H9 (cell line): ENCODE data around the gene ASIC1. TPM values are rescaled to one million over a fixed set of nuclear protein-coding genes. Genes with fewer than 3 reads are reported as not detected.

Source experiments
- DNase-seq: peaks from one replicate; pipeline ENCODE4 v3.0.0-alpha.2; 2017
- H2AFZ ChIP-seq: one replicate; pipeline ENCODE4 v1.6.1; 2013; ENCODE audit warnings: mild to moderate bottlenecking, low read length, control low read depth, moderate library complexity
- H2AK5ac ChIP-seq: 2 replicates; pipeline ENCODE4 v1.6.1; 2013; ENCODE audit warnings: low read length, control low read depth, mixed read lengths; ENCODE audit not compliant: insufficient read length
- H2BK120ac ChIP-seq: one replicate; pipeline ENCODE4 v1.6.1; 2013; ENCODE audit warnings: low read depth, mild to moderate bottlenecking, low read length, control low read depth, inconsistent platforms; ENCODE audit not compliant: poor library complexity, severe bottlenecking
- H2BK12ac ChIP-seq: 2 replicates; pipeline ENCODE4 v1.6.1; 2013; ENCODE audit warnings: low read length, control low read depth, mixed read lengths, low read depth; ENCODE audit not compliant: insufficient read length
- H2BK15ac ChIP-seq: 2 replicates; pipeline ENCODE4 v1.6.1; 2013; ENCODE audit warnings: low read depth, low read length, control low read depth
- H2BK20ac ChIP-seq: one replicate; pipeline ENCODE4 v1.6.1; 2013; ENCODE audit warnings: low read depth, mild to moderate bottlenecking, low read length, control low read depth, inconsistent platforms; ENCODE audit not compliant: poor library complexity, severe bottlenecking
- H2BK5ac ChIP-seq: 2 replicates; pipeline ENCODE4 v1.6.1; 2013; ENCODE audit warnings: low read length, control low read depth, mixed read lengths; ENCODE audit not compliant: insufficient read length
- H3K14ac ChIP-seq: 2 replicates; pipeline ENCODE4 v1.6.1; 2013; ENCODE audit warnings: low read length, control low read depth; ENCODE audit not compliant: insufficient read depth
- H3K18ac ChIP-seq: 2 replicates; pipeline ENCODE4 v1.6.1; 2013; ENCODE audit warnings: low read depth, mild to moderate bottlenecking, mixed read lengths, low read length, control low read depth; ENCODE audit not compliant: insufficient read length
- H3K23ac ChIP-seq: 2 replicates; pipeline ENCODE4 v1.6.1; 2013; ENCODE audit warnings: low read length, control low read depth, mixed read lengths, low read depth; ENCODE audit not compliant: insufficient read length
- H3K23me2 ChIP-seq: 2 replicates; pipeline ENCODE4 v1.6.1; 2013; ENCODE audit warnings: low read depth, mild to moderate bottlenecking, mixed read lengths, low read length, control low read depth; ENCODE audit not compliant: insufficient read length, poor library complexity, severe bottlenecking
- H3K27ac ChIP-seq: 2 replicates; pipeline ENCODE4 v1.5.1; 2013; ENCODE audit warnings: low read length, control low read depth, mixed read lengths, low read depth; ENCODE audit not compliant: insufficient read length
- H3K27me3 ChIP-seq: 2 replicates; pipeline ENCODE4 v1.6.1; 2013; ENCODE audit warnings: low read length, control low read depth, inconsistent platforms; ENCODE audit not compliant: insufficient read depth
- H3K4ac ChIP-seq: 2 replicates; pipeline ENCODE4 v1.6.1; 2013; ENCODE audit warnings: low read depth, mild to moderate bottlenecking, control low read depth, inconsistent platforms, low read length, moderate library complexity
- H3K4me1 ChIP-seq: 2 replicates; pipeline ENCODE4 v1.6.1; 2013; ENCODE audit warnings: low read length, control low read depth, inconsistent platforms; ENCODE audit not compliant: insufficient read depth
- H3K4me2 ChIP-seq: 2 replicates; pipeline ENCODE4 v1.6.1; 2013; ENCODE audit warnings: low read length, control low read depth, mixed read lengths; ENCODE audit not compliant: insufficient read length, insufficient read depth
- H3K56ac ChIP-seq: 2 replicates; pipeline ENCODE4 v1.6.1; 2013; ENCODE audit warnings: low read depth, mild to moderate bottlenecking, mixed read lengths, low read length, control low read depth; ENCODE audit not compliant: insufficient read length
- H3K79me1 ChIP-seq: 2 replicates; pipeline ENCODE4 v1.6.1; 2013; ENCODE audit warnings: low read depth, mild to moderate bottlenecking, moderate library complexity, low read length, control low read depth, inconsistent platforms; ENCODE audit not compliant: insufficient read depth, poor library complexity, severe bottlenecking
- H3K79me2 ChIP-seq: 2 replicates; pipeline ENCODE4 v1.6.1; 2013; ENCODE audit warnings: low read length, control low read depth, inconsistent platforms; ENCODE audit not compliant: insufficient read depth
- H3K9ac ChIP-seq: 2 replicates; pipeline ENCODE4 v1.6.1; 2013; ENCODE audit warnings: low read length, control low read depth, mixed read lengths; ENCODE audit not compliant: insufficient read length; ENCODE audit errors: extremely low read depth
- H3K9me3 ChIP-seq: one replicate; pipeline ENCODE4 v1.6.1; 2013; ENCODE audit warnings: low read depth, low read length, inconsistent platforms; ENCODE audit not compliant: control insufficient read depth
- H3T11ph ChIP-seq: one replicate; pipeline ENCODE4 v1.6.1; 2013; ENCODE audit warnings: mild to moderate bottlenecking, low read length, control low read depth, inconsistent platforms
- H4K20me1 ChIP-seq: one replicate; pipeline ENCODE4 v1.6.1; 2013; ENCODE audit not compliant: control insufficient read depth, insufficient read length, insufficient read depth
- H4K5ac ChIP-seq: 2 replicates; pipeline ENCODE4 v1.6.1; 2013; ENCODE audit warnings: low read depth, mild to moderate bottlenecking, mixed read lengths, low read length, control low read depth; ENCODE audit not compliant: insufficient read length
- H4K8ac ChIP-seq: replicated peaks from 2 replicates; pipeline ENCODE4 v1.6.1; 2013; ENCODE audit warnings: low read length, control low read depth, mixed read lengths, low read depth; ENCODE audit not compliant: insufficient read length
- H4K91ac ChIP-seq: 2 replicates; pipeline ENCODE4 v1.6.1; 2013; ENCODE audit warnings: low read depth, mild to moderate bottlenecking, moderate library complexity, mixed read lengths, low read length, control low read depth; ENCODE audit not compliant: insufficient read length
- H3K27ac Mint-ChIP-seq, 3 experiments: 2 replicates in 2 of 3; 3 replicates in 1 of 3; pipeline ENCODE4 v1.8.0; 2020 to 2021; ENCODE audit warnings: mixed read lengths in 3 of 3, mild to moderate bottlenecking in 1 of 3, moderate library complexity in 1 of 3
- H3K27me3 Mint-ChIP-seq: 2 replicates; pipeline ENCODE4 v1.8.0; 2021; ENCODE audit warnings: low read depth, mild to moderate bottlenecking, moderate library complexity, mixed read lengths
- H3K36me3 Mint-ChIP-seq, 3 experiments: 2 replicates in 2 of 3; 3 replicates in 1 of 3; pipeline ENCODE4 v1.8.0; 2020 to 2021; ENCODE audit warnings: low read depth in 3 of 3, mixed read lengths in 3 of 3; ENCODE audit not compliant: insufficient read depth in 1 of 3
- H3K4me1 Mint-ChIP-seq, 2 experiments: 2 replicates each; pipeline ENCODE4 v1.8.0; 2020; ENCODE audit warnings: mixed read lengths in 2 of 2
- H3K4me3 Mint-ChIP-seq, 2 experiments: 2 replicates in 1 of 2; 3 replicates in 1 of 2; pipeline ENCODE4 v1.8.0; 2020 to 2021; ENCODE audit warnings: mild to moderate bottlenecking in 2 of 2, mixed read lengths in 2 of 2, moderate library complexity in 1 of 2
- H3K9me3 Mint-ChIP-seq, 2 experiments: 2 replicates in 1 of 2; 3 replicates in 1 of 2; pipeline ENCODE4 v1.8.0; 2020; ENCODE audit warnings: mild to moderate bottlenecking in 2 of 2, mixed read lengths in 2 of 2, moderate library complexity in 1 of 2
- CTCF ChIP-seq: fragments of 200-600 bp; sonication (generic); conservative IDR thresholded peaks from 3 replicates; pipeline ENCODE4 v1.8.0; 2021; ENCODE audit warnings: antibody characterized with exemption, mild to moderate bottlenecking
- WGBS: extraction: QIAGEN DNeasy Blood & Tissue Kit; methylation state at CpG from one replicate; pipeline ENCODE4 v1.1.7; 2013; ENCODE audit warnings: missing lambda C conversion rate, low lambda C conversion rate, mixed read lengths; ENCODE audit not compliant: insufficient read length; ENCODE audit errors: extremely low coverage; 5-methylcytosine and 5-hydroxymethylcytosine counted together
- total RNA-seq: library from RNA; stranded (reverse); gene quantifications from 2 replicates; pipeline ENCODE4 v1.2.1, GENCODE V29; 2021

ASIC1 gene
- total RNA-seq, 1 experiment from 2014 or later, result 3.9 TPM

GRCh38 chr12:50050410-50051098 is 6.8 kb upstream of the ASIC1 start:
- Histone ChIP-seq H2BK15ac (no peak overlapping the region), H3K79me2 (no peaks in the 10 kb centered on the region), H4K20me1 (peaks cover 2% of the 10 kb centered on the region), H3K14ac (peak overlapping the region; percentile 60; the same call in 1 of the 2 replicates), H3K27ac (no peak overlapping the region), H4K8ac (no peak overlapping the region), H3K23me2 (peaks cover 10% of the 10 kb centered on the region), H3K18ac (peak overlapping the region; percentile 82), H2AK5ac (no peak overlapping the region), H2BK5ac (no peak overlapping the region), H2BK20ac (no peak overlapping the region), H3K4me1 (no peaks in the 10 kb centered on the region; the same call in 1 of the 2 replicates), H3T11ph (no peak overlapping the region), H4K5ac (no peak overlapping the region), H3K9ac (no peak overlapping the region), H2BK120ac (no peak overlapping the region), H3K9me3 (no peaks in the 10 kb centered on the region), H2BK12ac (no peak overlapping the region), H3K56ac (no peak overlapping the region), H4K91ac (no peak overlapping the region), H3K4ac (no peak overlapping the region), H2AFZ (no peak overlapping the region), H3K4me2 (peak overlapping the region; percentile 57), H3K79me1 (no peaks in the 10 kb centered on the region), H3K27me3 (peaks cover 37% of the 10 kb centered on the region), H3K23ac (no peak overlapping the region)
- Mint-ChIP-seq H3K27ac (no peak overlapping the region), H3K9me3 (no peaks in the 10 kb centered on the region), H3K4me1 (peaks cover 13 to 17% of the 10 kb centered on the region in 2 experiments), H3K4me3 (peak overlapping the region; percentile 60 to 71), H3K27me3 (peaks cover 87% of the 10 kb centered on the region), H3K36me3 (no peaks in the 10 kb centered on the region)
- peak; percentile 69 for DNase-seq
- no peak for TF ChIP-seq CTCF
- WGBS, result no CpG with 5 or more reads among the region's 37 CpGs
